Activated B cell treated with CpG ODN at 0.5 μM for 24 hours (primary cell): ENCODE data around the gene SHISA9. TPM values are rescaled to one million over a fixed set of nuclear protein-coding genes. Genes with fewer than 3 reads are reported as not detected.

Experiments used
- ATAC-seq: fragments of 200-7000 bp; cut with Tn5 transposase; one replicate; pipeline ENCODE4 v1.10.0; 2021; ENCODE audit warnings: low read depth, mild to moderate bottlenecking, moderate library complexity
- CTCF ChIA-PET: fragments of 350-600 bp; sonication (Branson Sonifier 250); formaldehyde crosslinking; loops from one replicate; lab custom pipeline; 2021; ENCODE audit warnings: antibody characterized with exemption; lab: Charles Lee
- POLR2A ChIA-PET: fragments of 350-600 bp; sonication (Branson Sonifier 250); formaldehyde crosslinking; loops from one replicate; lab custom pipeline; 2021; ENCODE audit warnings: antibody characterized with exemption; lab: Charles Lee
- DNase-seq: peaks from one replicate; pipeline ENCODE4 v3.0.0; 2022
- H3K27ac Mint-ChIP-seq: one replicate; pipeline ENCODE4 v1.8.0; 2020; ENCODE audit warnings: mixed read lengths
- H3K27me3 Mint-ChIP-seq: one replicate; pipeline ENCODE4 v1.8.0; 2021; ENCODE audit warnings: mixed read lengths
- H3K36me3 Mint-ChIP-seq: one replicate; pipeline ENCODE4 v1.8.0; 2021; ENCODE audit warnings: low read depth, mixed read lengths
- H3K4me1 Mint-ChIP-seq: one replicate; pipeline ENCODE4 v1.8.0; 2021; ENCODE audit warnings: mixed read lengths
- H3K4me3 Mint-ChIP-seq: one replicate; pipeline ENCODE4 v1.8.0; 2020; ENCODE audit warnings: mild to moderate bottlenecking, mixed read lengths
- H3K9me3 Mint-ChIP-seq: one replicate; pipeline ENCODE4 v1.8.0; 2020; ENCODE audit warnings: mixed read lengths
- intact Hi-C: fragments of 100-400 bp; cut with micrococcal nuclease; formaldehyde crosslinking; loops from one replicate; pipeline ENCODE4 v1.15.1; 2024
- total RNA-seq: library from RNA; stranded (reverse); gene quantifications from 2 replicates; pipeline ENCODE4 v1.2.3, GENCODE V29; 2022
- TF ChIP-seq, protein P1 (sequence below): fragments of 200-600 bp; IDR thresholded peaks from one replicate; pipeline ENCODE4 v1.8.0; 2022; ENCODE audit warnings: antibody characterized with exemption, mild to moderate bottlenecking

SHISA9 gene
- total RNA-seq, 1 donor from 2014 or later: 0.07 TPM

DNA sequence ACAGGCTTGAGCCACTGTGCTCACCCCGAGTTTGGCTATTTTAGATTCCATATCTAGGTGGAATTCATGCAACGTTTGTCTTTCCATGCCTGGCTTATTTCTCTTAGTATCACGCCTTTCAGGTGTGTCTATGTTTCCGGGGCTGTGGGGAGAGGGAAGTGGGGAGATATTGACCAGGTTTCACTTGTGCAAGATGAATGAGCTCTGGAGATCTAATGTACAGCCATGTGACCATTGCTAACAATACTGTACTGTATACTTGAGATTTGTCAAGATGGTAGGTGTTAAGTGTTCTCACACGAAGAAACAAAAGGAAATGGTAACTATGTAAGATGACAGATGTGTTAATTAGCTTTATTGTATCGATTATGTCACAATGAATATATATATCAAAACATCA, 199.6 kb downstream of the SHISA9 start:
- Mint-ChIP-seq H3K9me3 (peaks cover 3% of the 10 kb centered on the region), H3K4me3 (no peak overlapping the region), H3K4me1 (no peaks in the 10 kb centered on the region), H3K36me3 (no peaks in the 10 kb centered on the region), H3K27ac (no peak overlapping the region), H3K27me3 (no peaks in the 10 kb centered on the region)
- intact Hi-C loops: no loop called here
- POLR2A ChIA-PET: no interaction called here
- no peak for DNase-seq
- CTCF ChIA-PET: no interaction called here
- TF ChIP-seq, protein P1, sequence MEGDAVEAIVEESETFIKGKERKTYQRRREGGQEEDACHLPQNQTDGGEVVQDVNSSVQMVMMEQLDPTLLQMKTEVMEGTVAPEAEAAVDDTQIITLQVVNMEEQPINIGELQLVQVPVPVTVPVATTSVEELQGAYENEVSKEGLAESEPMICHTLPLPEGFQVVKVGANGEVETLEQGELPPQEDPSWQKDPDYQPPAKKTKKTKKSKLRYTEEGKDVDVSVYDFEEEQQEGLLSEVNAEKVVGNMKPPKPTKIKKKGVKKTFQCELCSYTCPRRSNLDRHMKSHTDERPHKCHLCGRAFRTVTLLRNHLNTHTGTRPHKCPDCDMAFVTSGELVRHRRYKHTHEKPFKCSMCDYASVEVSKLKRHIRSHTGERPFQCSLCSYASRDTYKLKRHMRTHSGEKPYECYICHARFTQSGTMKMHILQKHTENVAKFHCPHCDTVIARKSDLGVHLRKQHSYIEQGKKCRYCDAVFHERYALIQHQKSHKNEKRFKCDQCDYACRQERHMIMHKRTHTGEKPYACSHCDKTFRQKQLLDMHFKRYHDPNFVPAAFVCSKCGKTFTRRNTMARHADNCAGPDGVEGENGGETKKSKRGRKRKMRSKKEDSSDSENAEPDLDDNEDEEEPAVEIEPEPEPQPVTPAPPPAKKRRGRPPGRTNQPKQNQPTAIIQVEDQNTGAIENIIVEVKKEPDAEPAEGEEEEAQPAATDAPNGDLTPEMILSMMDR: no peak
- no peak for ATAC-seq

DNA sequence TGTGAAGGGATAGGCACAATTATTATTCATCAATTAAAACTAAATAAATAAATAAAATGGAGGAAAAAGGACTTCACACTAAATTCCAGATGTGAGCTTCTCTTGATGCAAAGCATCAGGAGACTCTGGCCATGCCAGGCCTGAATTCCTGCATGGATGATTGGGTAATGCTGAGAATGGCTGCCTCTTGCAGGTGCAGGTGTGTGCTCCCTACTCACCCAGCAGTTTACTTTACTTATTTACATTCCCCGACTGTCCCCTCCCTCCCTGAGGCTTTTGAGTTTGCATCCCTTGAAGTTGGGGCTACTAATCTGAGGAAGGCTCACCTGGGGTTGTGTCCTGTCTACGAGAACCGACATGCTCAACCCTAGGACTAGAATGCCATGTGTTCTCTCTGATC, 200.4 kb downstream of the SHISA9 start:
- Mint-ChIP-seq H3K27ac (no peak overlapping the region), H3K9me3 (peaks cover 3% of the 10 kb centered on the region), H3K27me3 (no peaks in the 10 kb centered on the region), H3K36me3 (no peaks in the 10 kb centered on the region), H3K4me3 (no peak overlapping the region), H3K4me1 (no peaks in the 10 kb centered on the region)
- CTCF ChIA-PET: no interaction called here
- DNase-seq (no peak), ATAC-seq (no peak)
- intact Hi-C loops: no loop called here
- TF ChIP-seq, protein P1: no peak
- POLR2A ChIA-PET: no interaction called here

DNA sequence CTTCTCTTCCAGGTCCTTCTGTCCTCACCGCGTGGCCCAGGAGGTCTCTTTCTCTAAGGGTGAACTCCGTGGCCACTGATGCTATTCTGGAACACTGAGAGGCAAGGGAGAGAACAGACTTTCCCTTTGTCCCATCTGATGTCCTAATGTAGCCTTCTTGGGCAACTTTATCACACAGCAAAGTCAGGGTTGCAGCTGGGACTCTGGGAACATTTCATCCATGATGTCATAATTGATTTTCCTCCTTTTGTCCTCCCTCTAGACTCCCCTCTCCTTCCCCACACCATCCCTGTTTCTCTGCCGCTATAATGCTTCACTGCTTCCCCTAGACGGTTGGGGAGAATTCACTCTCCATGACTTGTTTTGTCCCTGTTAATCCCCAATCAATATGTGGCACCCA, 201.0 kb downstream of the SHISA9 start:
- intact Hi-C loops: no loop called here
- no peak for DNase-seq
- Mint-ChIP-seq H3K27ac (no peak overlapping the region), H3K36me3 (no peaks in the 10 kb centered on the region), H3K27me3 (no peaks in the 10 kb centered on the region), H3K4me1 (no peaks in the 10 kb centered on the region), H3K9me3 (peaks cover 3% of the 10 kb centered on the region), H3K4me3 (no peak overlapping the region)
- ChIA-PET POLR2A (no interaction called here), CTCF (no interaction called here)
- TF ChIP-seq, protein P1: no peak
- no peak for ATAC-seq

DNA sequence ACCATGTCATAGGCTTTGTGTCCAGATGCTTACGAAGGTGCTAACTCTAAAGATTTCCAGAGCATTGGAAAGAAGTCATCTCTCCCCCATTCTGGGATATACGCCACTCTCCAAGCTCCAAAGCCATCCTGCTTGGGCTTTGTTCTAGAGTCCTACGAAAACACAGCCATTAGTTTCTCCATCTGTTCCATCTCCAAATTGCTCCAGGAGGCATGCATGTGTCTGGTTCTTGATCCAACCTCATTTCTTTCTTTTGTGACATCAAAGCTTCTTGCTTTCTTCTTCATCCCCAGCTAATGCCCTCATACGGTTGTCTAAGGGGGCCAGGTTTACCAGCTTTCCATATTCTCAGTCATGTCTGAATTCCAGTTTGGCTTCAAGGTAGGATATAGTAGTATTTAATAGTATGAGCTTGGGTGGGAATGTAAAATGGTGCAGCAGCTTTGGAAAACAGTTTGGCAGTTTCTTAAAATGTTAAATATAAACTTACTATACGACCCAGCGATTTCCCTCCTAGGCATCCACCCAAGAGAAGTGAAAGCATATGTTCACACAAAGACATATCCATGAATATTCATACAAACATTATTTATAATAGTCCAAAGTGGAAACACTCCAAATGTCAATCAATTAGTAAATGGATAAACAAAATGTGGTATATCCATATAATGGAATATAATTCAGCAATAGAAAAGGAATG, 202.6 kb downstream of the SHISA9 start:
- intact Hi-C loops: no loop called here
- no peaks in the 10 kb centered on the region for H3K4me1 Mint-ChIP-seq
- TF ChIP-seq, protein P1: no peak
- ATAC-seq: no peak
- H3K27me3 Mint-ChIP-seq: no peaks in the 10 kb centered on the region
- no peak for DNase-seq
- CTCF ChIA-PET: no interaction called here
- no peak overlapping the region for H3K27ac Mint-ChIP-seq
- H3K9me3 Mint-ChIP-seq: peaks cover 3% of the 10 kb centered on the region
- no peaks in the 10 kb centered on the region for H3K36me3 Mint-ChIP-seq
- no peak overlapping the region for H3K4me3 Mint-ChIP-seq
- POLR2A ChIA-PET: no interaction called here

DNA sequence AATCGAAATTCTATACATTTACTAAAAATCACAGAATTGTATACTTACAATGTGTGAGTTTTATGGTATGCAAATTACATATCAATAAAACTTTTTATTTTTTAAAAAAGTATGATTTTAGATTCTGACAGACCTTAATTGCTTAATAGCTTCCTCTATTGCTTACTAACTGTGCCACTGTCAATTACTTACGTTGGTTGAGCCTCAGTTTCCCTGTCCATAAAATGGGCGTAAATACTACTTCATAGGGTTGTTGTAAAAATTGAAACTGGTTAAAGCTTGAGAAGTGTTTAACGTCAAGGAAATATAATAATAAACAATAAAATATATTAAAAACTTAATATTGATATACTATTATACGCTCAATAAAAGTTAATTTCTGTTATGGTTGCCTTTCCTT, 203.4 kb downstream of the SHISA9 start:
- ATAC-seq: no peak
- TF ChIP-seq, protein P1: no peak
- H3K4me1 Mint-ChIP-seq: no peaks in the 10 kb centered on the region
- POLR2A ChIA-PET: no interaction called here
- H3K9me3 Mint-ChIP-seq: peaks cover 3% of the 10 kb centered on the region
- intact Hi-C loops: no loop called here
- no peaks in the 10 kb centered on the region for H3K36me3 Mint-ChIP-seq
- no peaks in the 10 kb centered on the region for H3K27me3 Mint-ChIP-seq
- no peak overlapping the region for H3K27ac Mint-ChIP-seq
- DNase-seq: no peak
- CTCF ChIA-PET: no interaction called here
- no peak overlapping the region for H3K4me3 Mint-ChIP-seq
